GM19328 (cell line): Measurements from ENCODE around the gene MRGPRF.

Experiments
- ATAC-seq: cut with Tn5 transposase; IDR thresholded peaks from one replicate; pipeline ENCODE4 v1.9.1; 2021; ENCODE audit warnings: mild to moderate bottlenecking, moderate library complexity; ENCODE audit not compliant: unreplicated experiment

The MRGPRF gene

GRCh38 chr11:69051381-69052342 is 38.6 kb upstream of the MRGPRF start:
- no peak for ATAC-seq

- no peak for ATAC-seq
These were observed 37.7 kb upstream of the MRGPRF start for GRCh38 chr11:69050592-69051380.

- no peak for ATAC-seq
These were observed 36.4 kb upstream of the MRGPRF start for GRCh38 chr11:69049490-69049867.

GRCh38 chr11:69048694-69049489 is 35.8 kb upstream of the MRGPRF start, which contains the start of gene TPCN2:
Gene TPCN2, plus strand, starts transcription at chr11:69048932. Its CDS starts 66 bp downstream, at chr11:69048998.
- peak; percentile 90 for ATAC-seq

GRCh38 chr11:69048031-69048693 is 35.1 kb upstream of the MRGPRF start:
- ATAC-seq = no peak

GRCh38 chr11:69044111-69045013 is 31.3 kb upstream of the MRGPRF start:
- ATAC-seq = no peak

- ATAC-seq = no peak
These were observed 28.5 kb upstream of the MRGPRF start for GRCh38 chr11:69041516-69041915.

- ATAC-seq = no peak
These were observed 27.7 kb upstream of the MRGPRF start for GRCh38 chr11:69040581-69041260.

- no peak for ATAC-seq
These were observed 27.0 kb upstream of the MRGPRF start for GRCh38 chr11:69040051-69040450.

- no peak for ATAC-seq
These were observed 26.5 kb upstream of the MRGPRF start for GRCh38 chr11:69039501-69039900.

GRCh38 chr11:69037544-69037943 is 24.5 kb upstream of the MRGPRF start:
- no peak for ATAC-seq

GRCh38 chr11:69037074-69037473 is 24.0 kb upstream of the MRGPRF start:
- no peak for ATAC-seq

- no peak for ATAC-seq
These were observed 22.9 kb upstream of the MRGPRF start for GRCh38 chr11:69035946-69036340.

GRCh38 chr11:69035150-69035945 is 22.3 kb upstream of the MRGPRF start:
- ATAC-seq = no peak

GRCh38 chr11:69034123-69034867 is 21.2 kb upstream of the MRGPRF start:
- no peak for ATAC-seq

- ATAC-seq = no peak
These were observed 20.4 kb upstream of the MRGPRF start for GRCh38 chr11:69033431-69033830.

GRCh38 chr11:69032833-69033232 is 19.8 kb upstream of the MRGPRF start:
- ATAC-seq = no peak
